Erythroblast (primary cell): ENCODE results near the gene PGBD5.

ENCODE experiments used
- GATA1 ChIP-seq: IDR thresholded peaks from 2 replicates; pipeline ENCODE4 v1.6.1; 2011; ENCODE audit warnings: low read depth, mild to moderate bottlenecking, control low read depth, low read length, moderate library complexity
- POLR2A ChIP-seq: IDR thresholded peaks from 2 replicates; pipeline ENCODE4 v1.6.1; 2011; ENCODE audit warnings: mild to moderate bottlenecking, low read length

DNA sequence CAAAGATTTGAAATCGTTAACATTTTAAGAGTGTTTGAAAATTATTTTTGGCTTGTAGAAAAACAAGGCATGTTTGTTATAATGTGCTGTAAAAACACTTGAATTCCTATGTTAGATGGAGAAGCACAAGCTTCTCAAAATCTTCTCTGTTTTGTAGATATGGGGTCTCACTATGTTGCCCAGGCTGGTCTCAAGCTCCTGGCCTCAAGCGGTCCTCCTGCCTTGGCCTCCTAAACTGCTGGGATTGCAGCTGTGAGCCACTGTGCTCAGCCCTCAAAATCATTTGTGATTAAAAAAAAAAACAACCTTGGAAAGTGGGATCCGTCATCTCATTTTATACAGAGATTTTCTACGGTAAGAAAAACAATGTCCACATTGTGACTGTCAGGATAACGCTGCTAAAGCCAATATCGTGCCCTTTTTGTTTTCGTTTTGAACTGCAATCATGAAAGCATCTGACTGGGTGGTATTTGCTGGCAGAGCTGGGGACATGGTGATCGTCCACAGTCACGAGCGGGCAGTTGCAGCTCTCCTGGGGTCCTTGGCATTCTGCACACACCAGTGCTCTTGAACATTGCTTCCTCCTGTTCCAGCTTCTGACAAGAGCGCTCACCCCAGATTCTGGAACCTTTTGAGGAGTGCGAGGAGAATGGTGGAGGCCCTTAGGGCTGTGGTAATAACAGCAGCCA lies 112.5 kb downstream of the PGBD5 start:
- no peak for TF ChIP-seq POLR2A
- no peak for TF ChIP-seq GATA1
